HCT116 (cell line): ENCODE results near the gene OR6S1. TPM values are rescaled to one million over a fixed set of nuclear protein-coding genes. Genes with fewer than 3 reads are reported as not detected.

Experiments used
- ATAC-seq: fragments of 200-7000 bp; cut with Tn5 transposase; 2 replicates; pipeline ENCODE4 v1.9.1; 2020; ENCODE audit warnings: mild to moderate bottlenecking, moderate library complexity
- BruUV-seq: library from RNA; stranded (reverse); fragments of 400-500 nt; replicated peaks from 2 replicates; lab custom pipeline; 2021; lab: Mats Ljungman, UMichigan
- CTCF ChIA-PET: fragments of 300-600 bp; sonication (Branson Sonifier 250); formaldehyde crosslinking; loops from one replicate; lab custom pipeline; 2021; ENCODE audit warnings: antibody characterized with exemption; lab: Charles Lee
- POLR2A ChIA-PET: fragments of 300-600, 350-600 bp; sonication (Branson Sonifier 250); formaldehyde crosslinking; loops from one replicate; lab custom pipeline; 2021; ENCODE audit warnings: antibody characterized with exemption; lab: Charles Lee
- RAD21 ChIA-PET, 2 experiments: fragments of 300-600 bp; sonication (Branson Sonifier 250); formaldehyde crosslinking; loops; one replicate each; lab custom pipeline; 2023; ENCODE audit warnings: low total read pairs in 2 of 2; ENCODE audit not compliant: uncharacterized antibody in 2 of 2, unreplicated experiment in 2 of 2, low non-redundant PET in 1 of 2; lab: Charles Lee
- DNase-seq: peaks from one replicate; pipeline ENCODE4 v3.0.0-alpha.2; 2010; ENCODE audit warnings: low read depth, low spot score
- H2AFZ ChIP-seq: fragments of 200-600 bp; shearing (Covaris generic), sonication (generic); 2 replicates; pipeline ENCODE4 v1.6.1; 2017; ENCODE audit warnings: low read depth, mixed run types, mixed read lengths, antibody characterized with exemption, low read length; ENCODE audit not compliant: poor library complexity, severe bottlenecking
- H3K27ac ChIP-seq: 2 replicates; pipeline ENCODE4 v1.5.1; 2012; ENCODE audit warnings: low read depth, low read length
- H3K27me3 ChIP-seq: fragments of 200-600 bp; sonication (generic); 2 replicates; pipeline ENCODE4 v1.6.1; 2016; ENCODE audit warnings: mixed run types, low read length, mixed read lengths; ENCODE audit not compliant: insufficient read depth
- H3K36me3 ChIP-seq, 2 experiments: fragments of 200-500 bp in 1 of 2; fragments of 200-600 bp in 1 of 2; sonication (Bioruptor generic) in 1 of 2; sonication (generic) in 1 of 2; 2 replicates each; pipeline versions ENCODE4 v1.5.1 to v1.6.1; 2014 to 2016; ENCODE audit warnings: low read length in 2 of 2, inconsistent platforms in 1 of 2, mixed read lengths in 1 of 2, mixed run types in 1 of 2; ENCODE audit not compliant: insufficient read depth in 2 of 2, control insufficient read depth in 1 of 2
- H3K4me1 ChIP-seq, 2 experiments: fragments of 200-600 bp in 1 of 2; sonication (generic) in 1 of 2; 2 replicates each; pipeline versions ENCODE4 v1.5.1 to v1.6.1; 2012 to 2017; ENCODE audit warnings: low read length in 2 of 2, inconsistent platforms in 1 of 2, mild to moderate bottlenecking in 1 of 2, mixed read lengths in 1 of 2, mixed run types in 1 of 2, moderate library complexity in 1 of 2; ENCODE audit not compliant: insufficient read depth in 2 of 2, control insufficient read depth in 1 of 2
- H3K4me2 ChIP-seq: fragments of 200-600 bp; sonication (generic); 2 replicates; pipeline ENCODE4 v1.6.1; 2017; ENCODE audit warnings: mixed run types, low read length, mixed read lengths
- H3K4me3 ChIP-seq, 2 experiments: fragments of 200-600 bp in 1 of 2; sonication (generic) in 1 of 2; replicated peaks in 1 of 2; 2 replicates each; pipeline ENCODE4 v1.5.1; 2011 to 2016; ENCODE audit warnings: low read length in 2 of 2, control low read depth in 1 of 2, low read depth in 1 of 2, mild to moderate bottlenecking in 1 of 2, mixed read lengths in 1 of 2, mixed run types in 1 of 2
- H3K79me2 ChIP-seq: fragments of 200-600 bp; sonication (generic); 2 replicates; pipeline ENCODE4 v1.6.1; 2017; ENCODE audit warnings: mild to moderate bottlenecking, mixed run types, low read length, moderate library complexity, mixed read lengths; ENCODE audit not compliant: insufficient read depth
- H3K9ac ChIP-seq: fragments of 200-600 bp; sonication (generic); 2 replicates; pipeline ENCODE4 v1.6.1; 2016; ENCODE audit warnings: low read length, mixed read lengths
- H3K9me2 ChIP-seq: fragments of 200-600 bp; sonication (generic), shearing (Covaris generic); 2 replicates; pipeline ENCODE4 v1.6.1; 2017; ENCODE audit warnings: mixed run types, mild to moderate bottlenecking, moderate library complexity; ENCODE audit not compliant: insufficient read depth
- H3K9me3 ChIP-seq, 2 experiments: fragments of 200-500 bp in 1 of 2; fragments of 200-600 bp in 1 of 2; sonication (Bioruptor generic) in 1 of 2; sonication (generic) in 1 of 2; 2 replicates each; pipeline ENCODE4 v1.6.1; 2014 to 2017; ENCODE audit warnings: low read length in 2 of 2, mixed read lengths in 2 of 2, inconsistent platforms in 1 of 2, low read depth in 1 of 2, mild to moderate bottlenecking in 1 of 2, mixed run types in 1 of 2, moderate library complexity in 1 of 2; ENCODE audit not compliant: control insufficient read depth in 1 of 2, insufficient read depth in 1 of 2
- H4K20me1 ChIP-seq: fragments of 200-600 bp; sonication (generic), shearing (Covaris generic); 2 replicates; pipeline ENCODE4 v1.6.1; 2017; ENCODE audit warnings: mixed run types, mild to moderate bottlenecking, moderate library complexity; ENCODE audit not compliant: insufficient read depth
- CBX3 ChIP-seq: IDR thresholded peaks from 2 replicates; pipeline ENCODE4 v1.6.1; 2012; ENCODE audit warnings: low read depth
- TCF7L2 ChIP-seq: IDR thresholded peaks from 2 replicates; pipeline ENCODE4 v1.7.0; 2011; ENCODE audit warnings: borderline replicate concordance, inconsistent platforms; ENCODE audit not compliant: insufficient read depth, insufficient read length; ENCODE audit errors: extremely low read depth
- YY1 ChIP-seq: IDR thresholded peaks from 2 replicates; pipeline ENCODE4 v1.6.1; 2011; ENCODE audit warnings: low read length, low read depth, moderate library complexity, mild to moderate bottlenecking; ENCODE audit not compliant: insufficient replicate concordance; ENCODE audit errors: extremely low read depth
- ZNF274 ChIP-seq: fragments of 200-500 bp; sonication (Bioruptor generic); IDR thresholded peaks from 2 replicates; pipeline ENCODE4 v1.6.1; 2014; ENCODE audit warnings: mild to moderate bottlenecking, low read depth, low read length, inconsistent platforms
- intact Hi-C: fragments of 100-400 bp; cut with micrococcal nuclease; formaldehyde crosslinking; loops from 2 replicates; pipeline ENCODE4 v1.10.0; 2022
- total RNA-seq: library from RNA; stranded (reverse); gene quantifications from one replicate; pipeline ENCODE4 v1.2.1, GENCODE V29; 2021; ENCODE audit not compliant: unreplicated experiment
- TF ChIP-seq, protein P1 (sequence below): IDR thresholded peaks from 2 replicates; pipeline ENCODE4 v1.6.1; 2011; ENCODE audit warnings: mild to moderate bottlenecking, low read length, moderate library complexity; ENCODE audit not compliant: insufficient replicate concordance; ENCODE audit errors: extremely low read depth
- TF ChIP-seq, protein P2 (sequence below), 3 experiments: fragments of 200-600 bp in 1 of 3; sonication (generic) in 1 of 3; IDR thresholded peaks in 2 of 3; conservative IDR thresholded peaks in 1 of 3; 2 replicates each; pipeline ENCODE4 v1.5.1; 2012 to 2017; ENCODE audit warnings: low read depth in 2 of 3, low read length in 2 of 3, antibody characterized with exemption in 1 of 3, borderline replicate concordance in 1 of 3, control low read depth in 1 of 3, mild to moderate bottlenecking in 1 of 3, mixed read lengths in 1 of 3, mixed run types in 1 of 3, moderate library complexity in 1 of 3; ENCODE audit not compliant: insufficient read depth in 1 of 3

Gene OR6S1
- total RNA-seq, 1 experiment from 2014 or later = not detected

DNA sequence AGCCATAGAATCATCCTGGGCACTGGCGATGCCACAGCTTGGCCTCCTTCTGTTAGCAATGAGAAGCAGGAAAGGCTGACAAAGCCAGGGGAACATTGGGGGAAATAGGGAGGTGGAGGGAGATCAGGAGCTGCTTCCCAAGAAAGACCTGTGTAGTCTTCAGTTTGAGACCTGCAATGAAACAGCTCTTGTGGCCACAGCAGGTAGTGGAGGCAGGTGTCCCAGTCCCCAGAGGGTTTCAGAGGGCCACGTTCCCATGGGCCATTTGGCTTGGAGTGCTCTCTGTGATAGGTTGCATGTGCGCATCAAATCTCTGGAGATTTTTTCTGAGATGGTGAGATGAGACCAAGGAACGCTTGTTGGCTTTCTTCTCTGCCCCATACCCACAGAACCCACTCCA is 14.4 kb upstream of the OR6S1 start:
- no TSS peak for BruUV-seq
- Histone ChIP-seq H3K9me3 (no peaks in the 10 kb centered on the region), H3K4me2 (no peak overlapping the region), H3K4me3 (no peak overlapping the region), H3K9ac (no peak overlapping the region), H2AFZ (no peak overlapping the region)
- intact Hi-C loops = no loop called here
- no peak for DNase-seq
- CTCF ChIA-PET = interaction anchor here (0.6 to 2.9 kb wide), 3 partner anchors 26 to 43 kb away, joined by 3 to 59 read pairs (median 3); partner anchors contain the start of gene RNASE4
- RAD21 ChIA-PET = no interaction called here
- TF ChIP-seq ZNF274 = no peak
- no peak for TF ChIP-seq YY1
- TF ChIP-seq TCF7L2 = no peak
- TF ChIP-seq, protein P1, sequence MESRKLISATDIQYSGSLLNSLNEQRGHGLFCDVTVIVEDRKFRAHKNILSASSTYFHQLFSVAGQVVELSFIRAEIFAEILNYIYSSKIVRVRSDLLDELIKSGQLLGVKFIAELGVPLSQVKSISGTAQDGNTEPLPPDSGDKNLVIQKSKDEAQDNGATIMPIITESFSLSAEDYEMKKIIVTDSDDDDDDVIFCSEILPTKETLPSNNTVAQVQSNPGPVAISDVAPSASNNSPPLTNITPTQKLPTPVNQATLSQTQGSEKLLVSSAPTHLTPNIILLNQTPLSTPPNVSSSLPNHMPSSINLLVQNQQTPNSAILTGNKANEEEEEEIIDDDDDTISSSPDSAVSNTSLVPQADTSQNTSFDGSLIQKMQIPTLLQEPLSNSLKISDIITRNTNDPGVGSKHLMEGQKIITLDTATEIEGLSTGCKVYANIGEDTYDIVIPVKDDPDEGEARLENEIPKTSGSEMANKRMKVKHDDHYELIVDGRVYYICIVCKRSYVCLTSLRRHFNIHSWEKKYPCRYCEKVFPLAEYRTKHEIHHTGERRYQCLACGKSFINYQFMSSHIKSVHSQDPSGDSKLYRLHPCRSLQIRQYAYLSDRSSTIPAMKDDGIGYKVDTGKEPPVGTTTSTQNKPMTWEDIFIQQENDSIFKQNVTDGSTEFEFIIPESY = no peak
- TF ChIP-seq CBX3 = no peak
- TF ChIP-seq, protein P2, sequence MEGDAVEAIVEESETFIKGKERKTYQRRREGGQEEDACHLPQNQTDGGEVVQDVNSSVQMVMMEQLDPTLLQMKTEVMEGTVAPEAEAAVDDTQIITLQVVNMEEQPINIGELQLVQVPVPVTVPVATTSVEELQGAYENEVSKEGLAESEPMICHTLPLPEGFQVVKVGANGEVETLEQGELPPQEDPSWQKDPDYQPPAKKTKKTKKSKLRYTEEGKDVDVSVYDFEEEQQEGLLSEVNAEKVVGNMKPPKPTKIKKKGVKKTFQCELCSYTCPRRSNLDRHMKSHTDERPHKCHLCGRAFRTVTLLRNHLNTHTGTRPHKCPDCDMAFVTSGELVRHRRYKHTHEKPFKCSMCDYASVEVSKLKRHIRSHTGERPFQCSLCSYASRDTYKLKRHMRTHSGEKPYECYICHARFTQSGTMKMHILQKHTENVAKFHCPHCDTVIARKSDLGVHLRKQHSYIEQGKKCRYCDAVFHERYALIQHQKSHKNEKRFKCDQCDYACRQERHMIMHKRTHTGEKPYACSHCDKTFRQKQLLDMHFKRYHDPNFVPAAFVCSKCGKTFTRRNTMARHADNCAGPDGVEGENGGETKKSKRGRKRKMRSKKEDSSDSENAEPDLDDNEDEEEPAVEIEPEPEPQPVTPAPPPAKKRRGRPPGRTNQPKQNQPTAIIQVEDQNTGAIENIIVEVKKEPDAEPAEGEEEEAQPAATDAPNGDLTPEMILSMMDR (IDR thresholded peaks at IDR 0.05 in 2 of 3, conservative IDR thresholded peaks at IDR 0.05 in 1 of 3; ENCODE audit: borderline replicate concordance in 1 of 3, insufficient read depth in 1 of 3, low read depth in 2 of 3, low read length in 2 of 3) = peak in 1 of 3 experiments; percentile 9; a peak in 1 of 6 replicates
- TF ChIP-seq, all 23 proteins: peak for 1
- POLR2A ChIA-PET = interaction anchor here (4.9 kb wide), 1 partner anchor 26 kb away, joined by 39 read pairs; no protein-coding TSS in a partner anchor
- ATAC-seq = no peak
- H4K20me1 ChIP-seq = no peaks in the 10 kb centered on the region
- H3K36me3 ChIP-seq = no peaks in the 10 kb centered on the region
- no peaks in the 10 kb centered on the region for H3K27me3 ChIP-seq
- peaks cover 11 to 36% of the 10 kb centered on the region in 2 experiments for H3K4me1 ChIP-seq
- H3K9me2 ChIP-seq = no peaks in the 10 kb centered on the region
- H3K27ac ChIP-seq = no peak overlapping the region
- H3K79me2 ChIP-seq = no peaks in the 10 kb centered on the region
